ENCODE measurements around the gene ASGR2.

DNA sequence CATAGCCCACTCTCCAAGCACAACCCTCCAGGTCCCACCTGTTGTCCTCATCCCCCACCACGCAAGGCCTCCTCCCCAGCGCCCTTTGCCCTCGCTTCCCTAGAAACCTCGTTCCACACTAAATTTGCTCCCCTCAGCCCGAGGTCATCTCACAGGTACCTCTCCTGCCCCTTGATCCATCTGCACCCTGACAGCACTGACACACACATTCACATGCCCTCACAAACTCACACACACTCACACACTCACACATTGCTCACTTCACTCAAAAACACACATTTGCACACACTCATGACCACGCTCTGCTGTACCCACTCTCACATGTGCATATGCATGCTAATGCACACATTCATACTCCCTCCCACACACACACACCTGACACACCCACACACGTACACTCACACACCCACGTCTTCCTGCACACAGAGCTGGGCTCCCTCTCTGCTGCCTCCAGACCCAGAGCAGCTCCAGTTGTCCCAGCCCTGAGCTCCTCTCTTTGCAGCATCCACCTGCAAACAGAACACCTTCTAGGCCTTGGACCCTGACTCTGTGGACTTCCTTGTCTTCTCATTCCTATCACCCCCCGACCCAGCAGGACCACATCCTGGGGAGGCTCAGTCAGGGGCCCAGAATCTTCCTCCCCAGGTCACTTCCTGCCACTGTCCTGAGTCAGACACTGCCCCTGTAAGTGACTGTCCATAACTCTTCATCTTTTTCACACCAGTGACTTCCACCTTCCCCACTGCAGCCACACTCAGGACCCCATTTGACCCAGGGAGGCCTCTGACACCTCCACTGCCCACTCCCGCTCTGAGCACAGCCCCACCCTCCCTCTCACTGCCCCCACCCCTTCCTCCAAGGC is 4.9 kb downstream of the ASGR2 start:
- no peak for TF ChIP-seq CTCF (IDR thresholded peaks at IDR 0.05)
- TF ChIP-seq EZH2 (IDR thresholded peaks at IDR 0.05), result no peak
- TF ChIP-seq EZH2phosphoT487 (IDR thresholded peaks at IDR 0.05), result no peak

Data from neural progenitor cell (in vitro differentiated cells).